Activated T-helper 1 cell treated with anti-CD3 and anti-CD28 coated beads, Interleukin-12 subunit alpha, Interleukin-12 subunit beta, Interleukin-2, Interleukin-4 antibody, amounts not matched to agents 30 ng/mL and 10 ng/mL and 1 ng/mL, durations not matched to agents 14 hours and 24 hours and 36 hours (primary cell): ENCODE measurements around the gene TSPAN9. TPM values are rescaled to one million over a fixed set of nuclear protein-coding genes. Genes with fewer than 3 reads are reported as not detected.

Experiments
- DNase-seq: peaks from one replicate; pipeline ENCODE4 v3.0.0; 2021; ENCODE audit warnings: low spot score
- H3K27ac Mint-ChIP-seq: one replicate; pipeline ENCODE4 v1.8.0; 2021; ENCODE audit warnings: mild to moderate bottlenecking, mixed read lengths
- H3K27me3 Mint-ChIP-seq: one replicate; pipeline ENCODE4 v1.8.0; 2022; ENCODE audit warnings: mild to moderate bottlenecking, moderate library complexity, mixed read lengths; ENCODE audit not compliant: insufficient read depth
- H3K36me3 Mint-ChIP-seq: one replicate; pipeline ENCODE4 v1.8.0; 2021; ENCODE audit warnings: low read depth, mixed read lengths
- H3K4me1 Mint-ChIP-seq: one replicate; pipeline ENCODE4 v1.8.0; 2021; ENCODE audit warnings: low read depth, mixed read lengths
- H3K4me3 Mint-ChIP-seq: one replicate; pipeline ENCODE4 v1.8.0; 2021; ENCODE audit warnings: mild to moderate bottlenecking, moderate library complexity, mixed read lengths
- H3K9me3 Mint-ChIP-seq: one replicate; pipeline ENCODE4 v1.8.0; 2021; ENCODE audit warnings: mixed read lengths
- intact Hi-C: fragments of 100-400 bp; cut with micrococcal nuclease; formaldehyde crosslinking; loops from one replicate; pipeline ENCODE4 v1.15.1; 2024
- total RNA-seq: library from RNA; stranded (reverse); gene quantifications from 2 replicates; pipeline ENCODE4 v1.2.3, GENCODE V29; 2022

The TSPAN9 gene
- total RNA-seq, 1 donor from 2014 or later = 0.44 TPM

- H3K36me3 Mint-ChIP-seq = no peaks in the 10 kb centered on the region
- DNase-seq = no peak
- H3K9me3 Mint-ChIP-seq = peaks cover 7% of the 10 kb centered on the region
- H3K4me1 Mint-ChIP-seq = peaks cover 19% of the 10 kb centered on the region
- H3K4me3 Mint-ChIP-seq = no peak overlapping the region
- H3K27me3 Mint-ChIP-seq = peaks cover 39% of the 10 kb centered on the region
- H3K27ac Mint-ChIP-seq = no peak overlapping the region
- intact Hi-C loops = no loop called here
These were observed 53.1 kb downstream of the TSPAN9 start for GRCh38 chr12:3130057-3130830.

GRCh38 chr12:3131129-3131528, 54.0 kb downstream of the TSPAN9 start:
- intact Hi-C loops = no loop called here
- no peak overlapping the region for H3K4me3 Mint-ChIP-seq
- peaks cover 39% of the 10 kb centered on the region for H3K27me3 Mint-ChIP-seq
- H3K27ac Mint-ChIP-seq = no peak overlapping the region
- DNase-seq = no peak
- H3K36me3 Mint-ChIP-seq = no peaks in the 10 kb centered on the region
- peaks cover 19% of the 10 kb centered on the region for H3K4me1 Mint-ChIP-seq
- peaks cover 7% of the 10 kb centered on the region for H3K9me3 Mint-ChIP-seq

- Mint-ChIP-seq H3K4me3 (no peak overlapping the region), H3K27ac (no peak overlapping the region), H3K36me3 (no peaks in the 10 kb centered on the region), H3K9me3 (peaks cover 7% of the 10 kb centered on the region), H3K27me3 (peaks cover 40% of the 10 kb centered on the region), H3K4me1 (peaks cover 19% of the 10 kb centered on the region)
- DNase-seq = no peak
- intact Hi-C loops = no loop called here
These were observed 55.6 kb downstream of the TSPAN9 start for GRCh38 chr12:3132636-3133404.

- Mint-ChIP-seq H3K27ac (no peak overlapping the region), H3K4me1 (peaks cover 19% of the 10 kb centered on the region), H3K9me3 (peaks cover 7% of the 10 kb centered on the region), H3K36me3 (no peaks in the 10 kb centered on the region), H3K4me3 (no peak overlapping the region), H3K27me3 (peaks cover 39% of the 10 kb centered on the region)
- DNase-seq = no peak
- intact Hi-C loops = no loop called here
These were observed 56.2 kb downstream of the TSPAN9 start for GRCh38 chr12:3133405-3133783.

- H3K27ac Mint-ChIP-seq = no peak overlapping the region
- H3K9me3 Mint-ChIP-seq = peaks cover 3% of the 10 kb centered on the region
- H3K4me3 Mint-ChIP-seq = no peak overlapping the region
- DNase-seq = no peak
- peaks cover 31% of the 10 kb centered on the region for H3K27me3 Mint-ChIP-seq
- intact Hi-C loops = no loop called here
- no peaks in the 10 kb centered on the region for H3K36me3 Mint-ChIP-seq
- peaks cover 14% of the 10 kb centered on the region for H3K4me1 Mint-ChIP-seq
These were observed 56.9 kb downstream of the TSPAN9 start for GRCh38 chr12:3134126-3134525.

- H3K4me1 Mint-ChIP-seq = peaks cover 9% of the 10 kb centered on the region
These were observed 57.5 kb downstream of the TSPAN9 start for GRCh38 chr12:3134526-3135135.

GRCh38 chr12:3135522-3136461, 58.6 kb downstream of the TSPAN9 start:
- intact Hi-C loops = loop anchor here (1.0 kb wide), 2 partner anchors 68 to 669 kb away; no protein-coding TSS in a partner anchor
- DNase-seq = peak; percentile 15
- Mint-ChIP-seq H3K4me3 (no peak overlapping the region), H3K4me1 (no peaks in the 10 kb centered on the region), H3K9me3 (no peaks in the 10 kb centered on the region), H3K27ac (no peak overlapping the region), H3K27me3 (peaks cover 29% of the 10 kb centered on the region), H3K36me3 (no peaks in the 10 kb centered on the region)

More at GRCh38 chr12:3134526-3135135, 57.5 kb downstream of the TSPAN9 start:
- no peak overlapping the region for H3K4me3 Mint-ChIP-seq
- no peak overlapping the region for H3K27ac Mint-ChIP-seq
- H3K27me3 Mint-ChIP-seq = peaks cover 26% of the 10 kb centered on the region
- no peaks in the 10 kb centered on the region for H3K36me3 Mint-ChIP-seq
- no peaks in the 10 kb centered on the region for H3K9me3 Mint-ChIP-seq
- no peak for DNase-seq
- intact Hi-C loops = loop anchor here (1.0 kb wide), 2 partner anchors 69 to 670 kb away; no protein-coding TSS in a partner anchor

GRCh38 chr12:3136641-3137267, 59.6 kb downstream of the TSPAN9 start:
- Mint-ChIP-seq H3K9me3 (no peaks in the 10 kb centered on the region), H3K27me3 (peaks cover 24% of the 10 kb centered on the region), H3K27ac (no peak overlapping the region), H3K4me3 (no peak overlapping the region), H3K36me3 (no peaks in the 10 kb centered on the region), H3K4me1 (no peaks in the 10 kb centered on the region)
- intact Hi-C loops = no loop called here
- DNase-seq = no peak

- H3K9me3 Mint-ChIP-seq = no peaks in the 10 kb centered on the region
- no peak overlapping the region for H3K27ac Mint-ChIP-seq
- H3K27me3 Mint-ChIP-seq = peaks cover 20% of the 10 kb centered on the region
- H3K36me3 Mint-ChIP-seq = no peaks in the 10 kb centered on the region
- DNase-seq = no peak
- H3K4me3 Mint-ChIP-seq = no peak overlapping the region
- intact Hi-C loops = no loop called here
- H3K4me1 Mint-ChIP-seq = no peaks in the 10 kb centered on the region
These were observed 60.1 kb downstream of the TSPAN9 start for GRCh38 chr12:3137268-3137781.

GRCh38 chr12:3137814-3138445, 60.8 kb downstream of the TSPAN9 start:
- no peaks in the 10 kb centered on the region for H3K9me3 Mint-ChIP-seq
- intact Hi-C loops = no loop called here
- peaks cover 15% of the 10 kb centered on the region for H3K27me3 Mint-ChIP-seq
- DNase-seq = no peak
- H3K4me1 Mint-ChIP-seq = no peaks in the 10 kb centered on the region
- no peak overlapping the region for H3K4me3 Mint-ChIP-seq
- no peaks in the 10 kb centered on the region for H3K36me3 Mint-ChIP-seq
- H3K27ac Mint-ChIP-seq = no peak overlapping the region

GRCh38 chr12:3138941-3139511, 61.8 kb downstream of the TSPAN9 start:
- Mint-ChIP-seq H3K27ac (no peak overlapping the region), H3K9me3 (no peaks in the 10 kb centered on the region), H3K4me1 (no peaks in the 10 kb centered on the region), H3K4me3 (no peak overlapping the region), H3K36me3 (no peaks in the 10 kb centered on the region), H3K27me3 (peaks cover 15% of the 10 kb centered on the region)
- intact Hi-C loops = no loop called here
- no peak for DNase-seq
